Liver (tissue), 3 donors: Measurements from ENCODE around the gene SIRT2.

Source experiments
- FOXA1 ChIP-seq: IDR thresholded peaks from 2 replicates; pipeline ENCODE4 v1.6.1; 2016; ENCODE audit warnings: antibody characterized with exemption
- GABPA ChIP-seq, 2 donors: IDR thresholded peaks in 1 of 2; conservative IDR thresholded peaks in 1 of 2; 2 replicates each; pipeline ENCODE4 v1.6.1; 2016; ENCODE audit warnings: antibody characterized with exemption in 2 of 2, mild to moderate bottlenecking in 1 of 2, moderate library complexity in 1 of 2
- RAD21 ChIP-seq, 2 donors: IDR thresholded peaks; 2 replicates each; pipeline ENCODE4 v1.6.1; 2016; ENCODE audit warnings: antibody characterized with exemption in 2 of 2, mild to moderate bottlenecking in 2 of 2
- TAF1 ChIP-seq: conservative IDR thresholded peaks from 2 replicates; pipeline ENCODE4 v1.6.1; 2016; ENCODE audit warnings: antibody characterized with exemption, mild to moderate bottlenecking
- YY1 ChIP-seq: IDR thresholded peaks from 2 replicates; pipeline ENCODE4 v1.6.1; 2016; ENCODE audit warnings: antibody characterized with exemption, mild to moderate bottlenecking
- TF ChIP-seq, protein P1 (sequence below): fragments of 150-350 bp; IDR thresholded peaks from 2 replicates; pipeline ENCODE4 v1.5.1; 2017; ENCODE audit warnings: improper control_type of control experiment, low read depth, low read length; ENCODE audit not compliant: missing input control
- TF ChIP-seq, protein P2 (sequence below): IDR thresholded peaks from 2 replicates; pipeline ENCODE4 v1.6.1; 2016; ENCODE audit warnings: antibody characterized with exemption
- donor health status: healthy.
- donor health status: healthy.

DNA sequence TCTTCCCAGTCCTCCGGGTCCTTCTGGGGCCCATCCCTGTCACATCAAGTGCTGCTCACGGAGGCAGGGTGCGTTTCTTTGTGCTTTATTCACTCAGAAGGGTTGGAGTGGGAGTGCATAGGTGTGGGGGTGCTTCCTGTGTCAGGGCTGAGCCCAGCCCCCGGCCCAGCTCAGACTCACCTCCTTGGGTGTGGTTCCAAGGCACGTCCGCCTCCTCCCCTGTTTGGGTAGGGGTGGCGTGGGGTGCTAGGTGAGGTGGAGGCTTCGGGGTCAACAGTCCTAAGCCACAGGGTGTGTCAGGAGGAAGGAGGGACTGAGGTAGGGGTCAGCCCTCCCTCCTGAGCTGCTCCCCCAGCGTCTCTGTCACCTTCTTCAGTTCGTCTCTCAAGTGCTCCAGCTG, 9.5 kb upstream of the SIRT2 start:
- TF ChIP-seq, protein P1, sequence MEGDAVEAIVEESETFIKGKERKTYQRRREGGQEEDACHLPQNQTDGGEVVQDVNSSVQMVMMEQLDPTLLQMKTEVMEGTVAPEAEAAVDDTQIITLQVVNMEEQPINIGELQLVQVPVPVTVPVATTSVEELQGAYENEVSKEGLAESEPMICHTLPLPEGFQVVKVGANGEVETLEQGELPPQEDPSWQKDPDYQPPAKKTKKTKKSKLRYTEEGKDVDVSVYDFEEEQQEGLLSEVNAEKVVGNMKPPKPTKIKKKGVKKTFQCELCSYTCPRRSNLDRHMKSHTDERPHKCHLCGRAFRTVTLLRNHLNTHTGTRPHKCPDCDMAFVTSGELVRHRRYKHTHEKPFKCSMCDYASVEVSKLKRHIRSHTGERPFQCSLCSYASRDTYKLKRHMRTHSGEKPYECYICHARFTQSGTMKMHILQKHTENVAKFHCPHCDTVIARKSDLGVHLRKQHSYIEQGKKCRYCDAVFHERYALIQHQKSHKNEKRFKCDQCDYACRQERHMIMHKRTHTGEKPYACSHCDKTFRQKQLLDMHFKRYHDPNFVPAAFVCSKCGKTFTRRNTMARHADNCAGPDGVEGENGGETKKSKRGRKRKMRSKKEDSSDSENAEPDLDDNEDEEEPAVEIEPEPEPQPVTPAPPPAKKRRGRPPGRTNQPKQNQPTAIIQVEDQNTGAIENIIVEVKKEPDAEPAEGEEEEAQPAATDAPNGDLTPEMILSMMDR: no peak
- TF ChIP-seq, protein P2, sequence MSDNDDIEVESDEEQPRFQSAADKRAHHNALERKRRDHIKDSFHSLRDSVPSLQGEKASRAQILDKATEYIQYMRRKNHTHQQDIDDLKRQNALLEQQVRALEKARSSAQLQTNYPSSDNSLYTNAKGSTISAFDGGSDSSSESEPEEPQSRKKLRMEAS: no peak
- TF ChIP-seq TAF1 (no peak), YY1 (no peak), FOXA1 (no peak), GABPA (IDR thresholded peaks at IDR 0.05 in 1 of 2, conservative IDR thresholded peaks at IDR 0.05 in 1 of 2) (no peak), RAD21 (IDR thresholded peaks at IDR 0.05) (no peak)
